ENCODE data around the gene SERPINB2.

Gene SERPINB2

DNA sequence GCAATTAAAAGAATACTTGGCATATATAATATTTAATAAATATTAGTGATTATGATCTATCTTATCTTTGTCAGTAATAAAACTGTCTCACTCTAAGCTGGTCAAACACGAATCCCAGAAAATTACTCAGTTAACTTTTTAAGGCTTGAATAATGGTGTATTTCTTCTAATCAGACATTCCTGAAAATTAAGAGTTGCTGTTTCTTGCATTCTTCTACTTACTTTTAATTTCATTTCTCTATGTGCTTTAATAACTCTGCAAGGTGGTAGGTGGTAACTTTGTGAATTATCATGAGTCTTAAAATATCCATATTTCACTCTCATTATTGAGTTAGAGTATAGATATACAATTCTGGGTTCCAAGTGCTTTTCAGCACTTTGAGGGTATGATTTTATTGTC is 17.2 kb downstream of the SERPINB2 start:
- no peak for DNase-seq (ENCODE audit: low read depth in 2 of 2)
- TF ChIP-seq, protein P1, sequence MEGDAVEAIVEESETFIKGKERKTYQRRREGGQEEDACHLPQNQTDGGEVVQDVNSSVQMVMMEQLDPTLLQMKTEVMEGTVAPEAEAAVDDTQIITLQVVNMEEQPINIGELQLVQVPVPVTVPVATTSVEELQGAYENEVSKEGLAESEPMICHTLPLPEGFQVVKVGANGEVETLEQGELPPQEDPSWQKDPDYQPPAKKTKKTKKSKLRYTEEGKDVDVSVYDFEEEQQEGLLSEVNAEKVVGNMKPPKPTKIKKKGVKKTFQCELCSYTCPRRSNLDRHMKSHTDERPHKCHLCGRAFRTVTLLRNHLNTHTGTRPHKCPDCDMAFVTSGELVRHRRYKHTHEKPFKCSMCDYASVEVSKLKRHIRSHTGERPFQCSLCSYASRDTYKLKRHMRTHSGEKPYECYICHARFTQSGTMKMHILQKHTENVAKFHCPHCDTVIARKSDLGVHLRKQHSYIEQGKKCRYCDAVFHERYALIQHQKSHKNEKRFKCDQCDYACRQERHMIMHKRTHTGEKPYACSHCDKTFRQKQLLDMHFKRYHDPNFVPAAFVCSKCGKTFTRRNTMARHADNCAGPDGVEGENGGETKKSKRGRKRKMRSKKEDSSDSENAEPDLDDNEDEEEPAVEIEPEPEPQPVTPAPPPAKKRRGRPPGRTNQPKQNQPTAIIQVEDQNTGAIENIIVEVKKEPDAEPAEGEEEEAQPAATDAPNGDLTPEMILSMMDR (IDR thresholded peaks at IDR 0.05; ENCODE audit: low read depth, low read length): no peak
- H3K4me3 ChIP-seq (replicated peaks in 1 of 2; ENCODE audit: low read depth in 2 of 2, low read length in 2 of 2): no peak overlapping the region

DNA sequence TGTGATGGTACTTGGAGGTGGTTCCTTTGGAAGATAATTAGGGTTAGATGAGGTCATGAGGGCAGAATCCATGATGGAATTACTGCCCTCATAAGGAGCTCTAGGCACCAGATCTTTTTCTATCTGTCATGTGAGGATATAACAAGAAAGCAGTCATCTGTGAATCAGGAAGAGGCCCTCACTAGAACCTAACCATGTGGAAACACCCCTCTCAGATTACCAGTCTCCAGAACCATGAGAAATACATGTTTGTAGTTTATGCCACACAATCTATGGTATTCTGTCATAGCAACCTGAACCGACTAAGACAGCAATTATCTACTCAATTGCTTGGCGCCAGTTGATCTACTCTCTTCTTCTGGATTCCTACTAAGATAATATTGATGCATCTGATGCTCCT is 17.9 kb downstream of the SERPINB2 start:
- no peak for DNase-seq (ENCODE audit: low read depth in 2 of 2)
- no peak overlapping the region for H3K4me3 ChIP-seq (replicated peaks in 1 of 2; ENCODE audit: low read depth in 2 of 2, low read length in 2 of 2)
- TF ChIP-seq, protein P1 (IDR thresholded peaks at IDR 0.05; ENCODE audit: low read depth, low read length): no peak

DNA sequence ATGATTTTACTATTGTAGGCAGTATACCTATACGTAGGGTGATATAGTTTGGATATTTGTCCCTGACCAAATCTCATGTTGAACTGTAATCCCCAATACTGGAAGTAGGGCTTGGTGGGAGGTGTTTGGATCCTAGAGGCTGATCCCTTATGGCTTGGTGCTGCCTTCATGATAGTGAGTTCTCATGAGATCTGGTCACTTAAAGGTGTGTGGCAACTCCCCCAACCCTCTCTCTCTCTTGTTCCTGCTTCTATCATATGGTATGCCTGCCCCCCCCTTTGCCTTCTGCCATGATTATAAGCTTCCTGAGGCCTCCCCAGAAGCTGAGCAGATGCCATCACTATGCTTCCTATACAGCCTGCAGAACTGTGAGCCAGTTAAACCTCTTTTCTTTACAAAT is 18.6 kb downstream of the SERPINB2 start:
- no peak overlapping the region for H3K4me3 ChIP-seq (replicated peaks in 1 of 2; ENCODE audit: low read depth in 2 of 2, low read length in 2 of 2)
- no peak for DNase-seq (ENCODE audit: low read depth in 2 of 2)
- TF ChIP-seq, protein P1 (IDR thresholded peaks at IDR 0.05; ENCODE audit: low read depth, low read length): no peak

DNA sequence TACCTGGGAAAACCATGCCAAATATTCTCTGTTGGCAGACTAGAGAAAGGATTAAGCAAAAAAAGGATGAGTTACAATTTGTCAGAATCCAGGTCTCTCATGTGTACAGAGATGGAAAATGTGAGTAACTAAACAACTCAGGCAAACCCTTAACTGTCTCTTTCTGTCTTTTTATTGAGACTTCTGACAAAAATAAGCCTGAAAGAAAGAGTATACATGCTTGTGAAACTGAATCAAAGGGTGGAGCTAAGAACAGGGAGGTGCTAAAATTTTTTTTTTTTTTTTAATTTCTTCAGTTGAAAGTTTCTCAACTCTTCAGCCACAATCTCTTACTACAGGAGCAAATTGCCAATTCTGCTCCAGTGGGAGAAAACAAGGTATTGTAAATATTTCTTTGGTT is 20.2 kb downstream of the SERPINB2 start, which contains the start of gene SERPINB10:
TSS of gene SERPINB10 (plus strand) at position 295 of the 400 bp plus-strand sequence. CDS start 7,553 bp downstream, outside the sequence.
- TF ChIP-seq, protein P1 (IDR thresholded peaks at IDR 0.05; ENCODE audit: low read depth, low read length): no peak
- no peak within 1 kb of the TSS for H3K4me3 ChIP-seq (replicated peaks in 1 of 2; ENCODE audit: low read depth in 2 of 2, low read length in 2 of 2)
- peak in 1 of 2 donors; percentile 8 for DNase-seq (ENCODE audit: low read depth in 2 of 2)

DNA sequence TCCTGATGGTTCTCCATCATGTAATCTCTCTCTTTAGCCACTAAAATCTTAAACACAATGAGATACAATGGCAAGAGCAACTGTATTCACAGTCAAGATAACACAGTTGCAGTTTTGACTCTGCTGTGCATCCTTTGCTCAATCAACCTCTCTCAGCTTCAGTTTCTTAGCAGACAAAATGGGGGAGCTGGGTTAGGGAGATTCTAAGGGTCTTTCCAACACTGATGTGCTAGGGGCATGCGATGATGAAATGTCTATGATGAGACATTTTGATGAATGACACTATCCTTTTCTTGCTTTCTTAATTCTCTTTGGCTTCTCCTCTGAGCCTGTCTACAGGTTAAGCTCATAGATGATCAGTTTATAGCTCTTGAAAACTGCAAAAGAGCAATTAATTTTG is 21.4 kb downstream of the SERPINB2 start:
- TF ChIP-seq, protein P1 (IDR thresholded peaks at IDR 0.05; ENCODE audit: low read depth, low read length): no peak
- DNase-seq (ENCODE audit: low read depth in 2 of 2): no peak
- H3K4me3 ChIP-seq (replicated peaks in 1 of 2; ENCODE audit: low read depth in 2 of 2, low read length in 2 of 2): no peak overlapping the region

DNA sequence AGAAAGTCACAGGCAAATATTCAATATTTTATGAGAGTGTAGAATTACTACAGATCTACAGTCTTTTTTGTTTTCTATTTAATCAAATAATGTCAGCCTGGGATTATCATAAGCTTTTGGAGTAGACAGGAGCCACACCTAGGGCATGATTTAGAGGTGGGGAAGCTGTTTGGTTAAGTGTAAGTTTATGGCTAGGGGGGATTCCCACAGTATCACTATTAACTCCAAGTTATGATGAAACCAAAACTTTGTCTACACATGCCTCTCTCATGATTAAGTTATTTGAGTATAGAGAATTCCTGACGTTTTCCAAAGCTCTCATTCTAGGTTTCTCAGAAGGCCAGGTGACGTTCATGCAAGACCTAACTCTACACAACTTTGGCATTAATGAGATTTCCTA is 22.4 kb downstream of the SERPINB2 start:
- TF ChIP-seq, protein P1 (IDR thresholded peaks at IDR 0.05; ENCODE audit: low read depth, low read length): no peak
- DNase-seq (ENCODE audit: low read depth in 2 of 2): no peak
- no peak overlapping the region for H3K4me3 ChIP-seq (replicated peaks in 1 of 2; ENCODE audit: low read depth in 2 of 2, low read length in 2 of 2)

DNA sequence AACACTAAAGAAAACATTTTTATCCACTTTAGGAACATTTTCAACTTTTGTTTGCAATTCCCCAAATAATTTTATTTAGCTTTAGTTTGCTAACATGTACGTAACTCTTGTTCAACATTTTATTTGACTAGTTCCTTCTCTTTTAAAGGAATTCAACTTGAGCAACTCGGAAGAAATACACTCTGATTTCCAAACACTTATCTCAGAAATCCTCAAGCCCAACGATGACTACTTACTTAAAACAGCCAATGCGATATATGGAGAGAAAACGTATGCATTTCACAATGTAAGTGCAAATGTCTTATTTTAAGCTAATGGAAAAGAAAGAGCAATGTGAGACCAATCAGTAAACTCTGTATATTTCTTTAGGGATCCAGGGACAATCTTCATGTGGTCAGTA is 30.3 kb downstream of the SERPINB2 start:
- TF ChIP-seq, protein P1 (IDR thresholded peaks at IDR 0.05; ENCODE audit: low read depth, low read length): no peak
- DNase-seq (ENCODE audit: low read depth in 2 of 2): no peak

More for the DNA sequence above, 30.3 kb downstream of the SERPINB2 start:
- H3K4me3 ChIP-seq (replicated peaks in 1 of 2; ENCODE audit: low read depth in 2 of 2, low read length in 2 of 2): no peak overlapping the region
